Stimulated activated CD4-positive, alpha-beta T cell treated with anti-CD3 and anti-CD28 coated beads, Interleukin-1b, Interleukin-23, amount 100 ng/mL, for 1 hour (primary cell): ENCODE data around the gene SELENOF.
"Not testable (repeated sequence)": the region's sequence is repeated elsewhere in the genome, so short reads cannot be mapped to it uniquely, and the experiment has no call there.

Source experiments
- DNase-seq, 2 donors: peaks; one replicate each; pipeline ENCODE4 v3.0.0-alpha.2; 2020; ENCODE audit warnings: low read depth in 2 of 2

Gene SELENOF

GRCh38 chr1:86858524-86859261 is 55.2 kb downstream of the SELENOF start:
- DNase-seq: no peak

DNA sequence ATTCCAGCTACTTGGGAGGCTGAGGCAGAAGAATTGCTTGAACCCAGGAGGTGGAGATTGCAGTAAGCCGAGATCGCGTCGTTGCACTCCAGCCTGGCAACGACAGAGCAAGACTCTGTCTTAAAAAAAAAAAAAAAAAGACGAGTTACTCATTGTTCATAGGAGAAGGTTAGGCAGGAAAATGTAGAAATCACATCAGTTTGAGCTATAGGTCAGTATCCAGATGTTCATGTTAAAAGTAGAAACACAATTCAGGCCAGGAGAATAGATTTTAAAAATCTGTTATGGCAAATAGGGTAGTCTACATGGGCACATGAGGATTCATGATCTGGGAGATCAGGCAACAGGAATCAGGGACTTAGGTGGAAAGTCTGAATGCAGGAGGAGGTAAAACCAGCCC is 57.7 kb downstream of the SELENOF start:
- DNase-seq: no peak

GRCh38 chr1:86854352-86854751 is 59.6 kb downstream of the SELENOF start:
- DNase-seq: no peak

DNA sequence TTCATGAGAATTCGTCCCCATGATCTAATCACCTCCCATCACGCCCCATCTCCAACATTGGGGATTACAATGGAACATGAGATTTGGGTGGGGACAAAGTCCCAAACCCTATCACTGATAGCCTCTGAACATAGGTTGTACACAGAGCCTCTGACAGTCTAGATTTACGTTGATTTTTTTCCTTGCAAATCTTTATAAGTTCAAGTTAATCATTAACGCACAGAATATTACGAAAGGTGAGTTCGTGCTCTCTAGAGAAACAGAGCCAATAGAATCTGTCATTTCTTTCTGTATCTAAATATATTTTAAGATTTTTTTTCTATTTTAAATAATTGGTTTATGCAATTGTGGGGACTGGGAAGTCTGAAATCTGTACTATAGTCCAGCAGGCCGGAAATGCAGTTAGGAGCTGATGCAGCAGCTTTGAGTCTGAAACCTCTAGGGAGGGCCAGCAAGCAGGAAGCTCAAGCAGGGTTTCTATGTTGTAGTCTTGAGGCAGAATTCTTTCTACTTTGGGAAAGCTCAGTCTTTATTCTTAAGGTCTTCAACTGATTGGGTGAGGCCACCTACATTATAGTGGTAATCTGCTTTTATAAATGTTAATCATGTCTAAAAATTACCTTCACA is 61.0 kb downstream of the SELENOF start:
- DNase-seq: no peak

DNA sequence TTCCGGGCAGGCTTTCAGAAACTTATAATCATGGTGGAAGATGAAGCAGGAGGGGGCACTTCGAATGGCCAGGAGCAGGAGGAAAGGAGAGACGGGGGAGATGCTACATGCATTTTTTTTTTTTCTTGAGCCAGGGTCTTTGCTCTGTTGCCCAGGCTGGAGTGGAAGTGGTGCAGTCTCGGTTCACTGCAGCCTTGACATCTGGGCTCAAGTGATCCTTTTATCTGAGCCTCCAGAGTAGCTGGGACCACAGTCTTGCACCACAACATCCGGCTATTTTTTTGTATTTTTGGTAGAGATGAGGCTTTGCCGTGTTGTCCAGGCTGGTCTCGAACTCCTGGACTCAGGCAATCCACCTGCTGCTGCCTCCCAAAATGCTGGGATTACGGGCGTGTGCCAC is 61.6 kb downstream of the SELENOF start:
- no peak for DNase-seq

DNA sequence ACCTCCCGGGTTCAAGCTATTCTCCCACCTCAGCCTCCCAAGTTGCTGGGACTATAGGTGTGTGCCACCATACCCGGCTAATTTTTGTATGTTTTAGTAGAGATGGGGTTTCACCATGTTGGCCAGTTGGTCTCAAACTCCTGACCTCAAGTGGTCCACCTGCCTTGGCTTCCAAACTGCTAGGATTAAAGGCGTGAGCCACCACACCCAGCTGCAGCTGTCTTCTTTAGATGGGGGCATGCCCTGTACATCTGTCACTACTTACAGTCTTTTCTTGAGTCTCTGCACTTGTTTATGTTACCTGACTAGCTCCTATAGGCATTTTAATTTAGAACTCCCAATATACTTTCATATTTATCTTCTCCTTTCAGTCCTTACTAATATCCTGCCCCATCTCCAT is 64.2 kb downstream of the SELENOF start:
- no peak for DNase-seq

DNA sequence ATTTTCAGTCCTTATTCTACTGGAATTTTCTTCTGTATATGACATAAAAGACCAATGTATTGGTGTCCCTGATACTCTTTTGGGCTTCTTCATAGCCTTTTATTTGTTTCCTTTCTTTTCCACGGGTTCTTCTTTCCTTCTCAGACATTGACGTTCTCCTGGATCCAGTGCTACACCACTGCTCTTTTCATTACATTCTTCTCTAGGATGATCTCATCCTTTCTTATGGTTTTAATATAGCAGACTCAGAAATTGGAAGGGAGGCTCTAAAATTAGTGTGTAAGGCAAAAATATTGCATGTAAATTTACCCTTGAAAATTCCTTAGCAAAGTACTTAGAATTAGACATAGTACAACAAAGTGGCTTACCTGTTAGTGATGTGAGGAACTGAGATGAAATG is 65.3 kb downstream of the SELENOF start:
- DNase-seq: no peak

GRCh38 chr1:86846164-86846647 is 67.7 kb downstream of the SELENOF start:
- no peak for DNase-seq

DNA sequence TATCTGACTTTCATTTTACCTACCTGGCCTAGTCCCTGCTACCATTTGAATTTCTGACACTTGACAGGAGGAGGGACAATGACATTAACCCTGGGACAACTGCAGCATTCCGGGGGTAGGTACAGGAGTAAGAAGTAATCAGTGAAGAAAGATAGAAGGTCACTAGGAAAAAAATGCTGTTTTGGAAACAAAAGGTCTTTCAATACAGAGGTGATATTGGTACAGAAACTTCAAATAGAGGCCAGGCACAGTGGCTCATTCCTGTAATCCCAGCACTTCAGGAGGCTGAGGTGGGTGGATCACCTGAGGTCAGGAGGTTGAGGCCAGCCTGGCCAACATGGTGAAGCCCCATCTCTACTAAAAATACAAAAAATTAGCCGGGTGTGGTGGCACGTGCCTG is 68.4 kb downstream of the SELENOF start:
- DNase-seq: no peak

DNA sequence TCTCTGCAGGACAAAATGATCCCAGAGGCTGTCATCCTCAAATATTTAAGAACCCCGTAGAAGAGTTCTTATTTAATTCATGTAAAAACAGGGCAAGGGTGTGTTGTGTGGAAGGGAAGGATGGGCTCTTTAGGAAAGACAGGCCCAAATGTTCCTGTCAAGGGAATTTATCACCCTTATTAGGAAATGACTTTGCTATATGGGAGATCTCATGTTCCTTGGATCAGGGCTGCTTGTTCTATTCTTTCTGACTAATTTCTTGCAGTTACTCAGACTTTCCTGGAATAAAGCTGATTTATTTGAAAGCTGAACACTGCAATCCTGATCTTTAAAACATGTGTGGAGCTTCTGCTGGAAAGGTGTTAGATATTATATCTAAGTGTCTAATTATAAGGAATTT is 72.8 kb downstream of the SELENOF start:
- no peak for DNase-seq

DNA sequence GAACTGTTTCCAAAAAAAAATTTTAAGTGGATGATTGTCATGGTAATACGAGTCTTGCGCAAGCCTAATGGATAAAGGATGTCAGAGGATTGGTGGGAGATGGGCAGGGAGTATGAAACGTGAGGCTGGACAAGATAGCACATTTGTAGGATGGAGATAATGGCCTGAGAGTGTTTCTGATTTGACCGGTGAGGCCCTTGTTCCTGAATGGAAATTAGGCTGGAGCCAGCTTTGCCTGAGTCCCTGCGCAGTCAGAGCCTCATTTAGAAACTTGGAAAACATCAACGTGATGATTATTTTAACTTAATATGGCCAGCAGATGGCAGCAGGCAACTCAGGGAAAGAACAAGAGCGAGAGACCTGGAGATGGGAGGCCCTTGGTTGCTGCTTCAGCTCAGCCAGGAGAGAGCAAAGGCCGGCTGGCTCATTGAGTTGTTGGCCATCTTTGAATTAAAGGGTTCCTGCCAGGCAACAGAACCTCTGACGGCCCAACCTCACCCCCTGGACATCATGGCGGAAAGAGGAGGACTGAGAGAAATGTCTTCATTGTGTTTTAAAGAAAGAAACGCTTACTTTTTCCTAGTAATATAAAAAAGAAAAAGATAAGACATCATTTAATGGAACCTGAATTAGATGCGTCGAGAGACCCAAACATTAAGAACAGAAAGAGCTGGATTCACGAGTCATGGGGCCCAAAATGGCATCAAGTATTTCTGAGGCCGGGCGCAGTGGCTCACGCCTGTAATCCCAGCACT is 80.3 kb downstream of the SELENOF start:
- peak; percentile 8 to 13 for DNase-seq

DNA sequence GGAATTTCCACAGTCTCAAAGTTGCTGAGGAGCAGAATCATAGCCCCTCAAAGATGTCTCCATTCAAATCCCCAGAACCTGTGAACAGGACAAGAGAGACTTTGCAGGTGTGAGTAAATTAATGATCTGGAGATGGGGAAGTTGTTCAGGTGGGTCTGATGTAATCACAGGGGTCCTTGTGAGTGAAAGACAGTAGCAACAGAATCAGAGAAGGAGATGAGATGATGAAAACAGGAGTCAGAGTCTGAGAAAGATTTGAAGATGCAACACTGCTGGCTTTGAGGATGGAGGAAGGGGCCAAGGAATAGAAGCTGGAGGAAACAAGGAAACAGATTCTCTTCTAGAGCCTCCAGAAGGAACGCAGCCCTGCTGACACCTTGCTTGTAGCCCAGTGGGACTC is 81.5 kb downstream of the SELENOF start:
- DNase-seq: no peak

- no peak for DNase-seq
Measured at GRCh38 chr1:86829321-86829720, 84.6 kb downstream of the SELENOF start.

GRCh38 chr1:86828024-86828423 is 85.9 kb downstream of the SELENOF start:
- no peak for DNase-seq

- DNase-seq: no peak
Measured at GRCh38 chr1:86826856-86827255, 87.1 kb downstream of the SELENOF start.

DNA sequence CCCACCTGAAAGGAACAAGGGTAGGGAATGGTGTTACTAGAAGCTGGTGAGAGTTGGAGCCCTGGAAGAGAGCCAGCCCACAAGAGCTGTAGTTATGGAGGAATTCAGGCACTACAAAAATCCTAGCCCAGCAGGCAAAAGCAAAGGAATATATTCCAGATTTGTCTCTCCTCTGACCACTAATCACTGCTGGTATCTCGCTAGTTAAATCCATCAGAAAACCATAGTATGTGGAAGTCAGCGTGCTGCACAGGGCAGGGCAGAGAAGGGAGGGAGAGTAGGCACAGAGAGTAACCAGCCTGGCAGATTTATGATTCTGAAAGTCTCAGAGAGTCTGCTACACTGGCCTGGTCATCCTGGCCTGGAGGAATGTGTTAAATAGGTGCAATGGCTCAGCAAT is 88.6 kb downstream of the SELENOF start:
- no peak for DNase-seq

- DNase-seq: no peak
Measured at GRCh38 chr1:86823821-86824500, 90.0 kb downstream of the SELENOF start.

- no peak for DNase-seq
Measured at GRCh38 chr1:86823386-86823785, 90.5 kb downstream of the SELENOF start.

DNA sequence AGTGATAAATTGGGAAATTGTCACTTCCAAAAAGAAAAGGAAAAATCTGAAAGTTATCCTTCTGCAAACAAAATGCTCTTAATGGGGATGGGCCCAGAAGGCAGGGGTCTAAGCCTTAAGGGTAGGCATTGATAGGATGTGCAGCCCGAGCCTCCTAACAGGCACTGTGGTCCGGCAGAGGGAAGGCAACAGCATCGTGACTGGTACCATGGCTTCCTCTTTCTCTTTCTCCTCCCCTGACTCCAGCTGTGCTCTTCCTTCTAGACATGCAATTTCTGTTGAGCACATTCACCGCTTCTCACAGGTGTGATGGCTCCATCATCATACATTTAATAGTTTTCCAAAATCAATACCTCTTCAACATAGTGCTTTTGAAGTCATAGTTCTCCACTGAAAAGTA is 91.5 kb downstream of the SELENOF start:
- no peak for DNase-seq

DNA sequence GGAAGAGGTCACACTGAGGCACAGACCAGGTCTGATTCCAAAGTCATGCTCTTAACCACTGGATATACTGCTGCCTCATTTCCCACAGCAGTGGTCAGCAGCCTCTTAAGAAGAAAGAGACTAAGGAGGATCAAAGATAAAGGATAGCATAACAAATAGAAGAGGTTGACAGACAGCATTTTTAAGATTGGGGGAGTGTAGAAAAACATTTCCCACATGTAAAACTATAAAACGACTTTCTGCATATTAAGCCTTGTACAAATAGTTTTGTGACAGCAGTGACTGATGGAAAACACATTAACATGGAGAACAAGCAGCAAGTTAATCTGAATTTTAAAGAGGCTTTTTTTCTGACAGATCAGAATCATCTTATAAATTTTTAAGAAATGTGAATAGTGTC is 92.0 kb downstream of the SELENOF start:
- no peak for DNase-seq

DNA sequence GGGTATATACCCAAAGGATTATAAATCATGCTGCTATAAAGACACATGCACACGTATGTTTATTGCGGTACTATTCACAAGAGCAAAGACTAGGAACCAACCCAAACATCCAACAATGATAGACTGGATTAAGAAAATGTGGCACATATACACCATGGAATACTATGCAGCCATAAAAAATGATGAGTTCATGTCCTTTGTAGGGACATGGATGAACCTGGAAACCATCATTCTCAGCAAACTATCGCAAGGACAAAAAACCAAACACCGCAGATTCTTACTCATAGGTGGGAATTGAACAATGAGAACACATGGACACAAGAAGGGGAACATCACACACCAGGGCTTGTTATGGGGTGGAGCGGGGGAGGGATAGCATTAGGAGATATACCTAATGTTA is 94.0 kb downstream of the SELENOF start:
- DNase-seq: not testable (repeated sequence)

GRCh38 chr1:86817246-86817826 is 96.6 kb downstream of the SELENOF start:
- DNase-seq: not testable (repeated sequence)
